Endometrial microvascular endothelial cells (primary cell): ENCODE measurements around the gene PBX2. TPM values are rescaled to one million over a fixed set of nuclear protein-coding genes. Genes with fewer than 3 reads are reported as not detected.

Source experiments
- in situ Hi-C: cut with HindIII; loops from 2 replicates; pipeline ENCODE4 v1.10.0; 2017; ENCODE audit warnings: low sequenced_read_pairs, low pct_unique_long_range_greater_than_20kb; ENCODE audit errors: inconsistent ontology term
- total RNA-seq: library from RNA; depleted of rRNA; stranded (reverse); fragments of >200 nt; gene quantifications from one replicate; pipeline ENCODE4 v1.2.3, GENCODE V29; 2015; ENCODE audit errors: inconsistent ontology term

PBX2 gene
- total RNA-seq, 1 donor from 2014 or later, result 32.9 TPM

- in situ Hi-C loops, result no loop called here
Measured at GRCh38 chr6:32177183-32177787, 12.7 kb downstream of the PBX2 start.

DNA sequence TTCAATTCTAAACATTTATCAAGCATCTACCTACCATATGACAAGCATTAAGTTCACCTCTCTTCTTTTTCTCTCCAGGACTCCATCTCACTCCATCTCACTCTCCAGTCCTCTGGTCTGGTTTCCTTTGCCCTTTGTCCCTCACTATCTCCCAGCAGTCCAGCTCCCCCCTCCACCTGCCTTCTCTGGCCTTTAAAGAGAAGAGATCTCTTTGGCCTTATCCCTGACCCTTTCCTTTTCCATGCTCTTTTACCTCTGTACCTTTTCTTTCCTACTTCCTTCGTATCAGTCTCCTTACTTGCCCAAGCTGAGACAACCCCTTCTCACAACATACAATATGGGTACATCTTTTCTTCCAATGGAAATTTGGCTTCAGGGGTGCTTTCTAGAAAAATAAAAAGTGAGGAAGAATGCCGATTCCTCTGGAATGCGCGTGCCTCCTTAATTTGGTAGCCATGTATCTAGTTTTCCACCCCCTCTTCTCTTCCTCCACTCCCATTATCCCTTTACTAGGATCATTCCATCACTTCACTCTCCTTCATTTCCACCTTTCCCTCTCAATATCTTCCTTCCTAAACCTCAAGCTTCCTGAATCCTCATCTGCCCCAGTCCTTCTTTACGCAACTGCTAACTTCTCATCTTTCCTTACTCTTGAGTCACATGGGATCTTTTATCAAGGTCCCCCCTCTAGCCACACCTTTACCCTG, 13.4 kb downstream of the PBX2 start:
- in situ Hi-C loops, result no loop called here

GRCh38 chr6:32175711-32176475, 14.1 kb downstream of the PBX2 start, which contains the start of gene AGPAT1:
Gene AGPAT1, minus strand, starts transcription at chr6:32176084. Its CDS starts 4,588 bp downstream, at chr6:32171496.
- in situ Hi-C loops, result no loop called here

GRCh38 chr6:32175322-32175710, 14.7 kb downstream of the PBX2 start:
- in situ Hi-C loops, result no loop called here

DNA sequence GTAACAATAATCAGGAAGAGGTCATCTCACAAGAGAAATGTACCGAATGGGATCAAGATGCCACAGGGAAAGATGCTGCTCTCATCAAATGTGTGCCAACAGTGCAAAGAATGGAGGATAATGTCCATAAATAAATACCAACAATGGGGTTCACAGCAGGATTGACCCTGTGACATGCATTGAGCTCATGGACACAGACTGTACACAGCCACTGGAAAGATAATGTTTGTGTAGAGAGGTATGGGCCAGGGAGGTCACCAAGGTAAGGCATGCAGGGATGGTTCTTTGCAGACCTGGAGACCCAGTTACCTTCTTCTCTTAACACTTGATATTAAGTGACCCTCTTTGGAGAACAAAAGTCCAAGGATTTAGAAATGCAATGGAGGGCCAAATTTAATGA, 15.6 kb downstream of the PBX2 start:
- in situ Hi-C loops, result no loop called here

- in situ Hi-C loops, result no loop called here
Measured at GRCh38 chr6:32173051-32173727, 16.8 kb downstream of the PBX2 start.

- in situ Hi-C loops, result no loop called here
Measured at GRCh38 chr6:32171234-32171633, 18.8 kb downstream of the PBX2 start.

DNA sequence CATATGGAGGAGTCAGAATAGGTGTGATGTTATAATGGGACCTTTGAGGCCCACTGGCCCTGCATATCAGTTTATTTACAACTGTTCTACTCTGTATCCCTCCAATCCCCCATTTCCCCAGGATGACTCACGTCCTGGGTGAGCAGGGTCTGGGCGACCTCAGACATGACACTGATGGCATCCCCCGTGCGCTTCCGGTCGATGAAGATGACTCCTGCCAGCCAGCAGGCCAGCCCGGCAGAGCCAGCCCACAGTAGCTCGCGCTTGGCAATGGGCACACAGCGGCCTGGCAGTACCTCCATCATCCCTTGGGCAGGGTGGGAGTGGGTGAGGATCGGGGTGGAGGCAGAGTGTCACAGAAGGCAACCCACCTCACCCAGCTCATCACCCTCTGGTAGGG, 19.7 kb downstream of the PBX2 start:
- in situ Hi-C loops, result no loop called here

DNA sequence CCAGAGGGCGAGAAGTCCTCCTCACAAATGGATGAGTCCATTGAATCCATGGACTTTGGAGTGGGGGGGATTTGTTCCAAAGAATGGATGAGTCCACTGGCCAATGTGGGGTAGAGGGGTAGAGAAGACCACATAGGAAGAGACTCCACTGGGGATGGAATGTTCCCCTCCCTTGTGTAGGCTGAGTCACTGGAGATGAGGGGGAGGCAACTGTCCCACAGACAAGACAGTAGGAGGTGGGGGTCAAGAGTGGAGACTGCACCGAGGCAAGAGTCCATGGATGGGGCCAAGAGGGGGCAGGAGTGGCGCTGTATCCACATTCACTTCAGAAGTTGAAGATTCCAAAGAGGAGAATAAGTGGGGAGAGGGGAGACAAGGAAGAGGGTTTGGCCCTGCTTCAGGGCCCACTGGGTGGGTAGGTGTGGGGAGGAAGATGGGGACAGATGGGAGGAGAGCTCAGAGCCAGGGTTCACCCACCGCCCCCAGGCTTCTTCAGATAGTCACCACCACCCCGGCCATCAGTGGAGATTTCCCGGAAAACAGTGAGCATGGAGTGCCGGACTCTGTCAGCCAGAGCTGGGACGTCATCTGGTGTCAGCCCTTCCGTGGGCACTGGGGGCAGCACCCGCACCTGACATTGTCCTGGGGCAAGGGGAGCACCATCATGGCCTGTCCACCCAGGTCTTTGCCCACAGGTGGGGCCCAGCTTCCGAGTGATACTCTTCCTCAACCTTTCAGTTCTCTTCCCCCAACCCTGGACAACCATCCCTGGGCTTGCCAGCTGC, 21.0 kb downstream of the PBX2 start:
- in situ Hi-C loops, result no loop called here

DNA sequence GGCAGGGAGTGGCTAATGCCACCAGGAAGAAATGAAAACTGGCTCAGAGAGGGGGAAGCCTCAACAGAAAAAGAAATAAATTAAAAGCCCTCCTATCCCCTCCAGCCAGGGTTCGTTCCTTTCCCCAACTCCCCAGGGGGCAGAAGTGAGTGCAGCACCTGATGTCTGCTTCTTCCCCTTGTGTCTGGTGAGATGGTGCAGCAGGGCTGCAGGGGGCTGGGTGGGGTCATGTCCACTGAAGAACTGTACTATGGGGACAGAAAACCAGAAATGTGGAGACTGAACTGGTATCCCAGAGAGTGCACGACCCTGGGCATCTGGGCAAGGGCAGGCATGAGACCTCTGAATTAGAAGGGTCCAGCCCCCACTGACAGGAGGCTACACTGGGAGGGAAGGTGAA, 21.7 kb downstream of the PBX2 start:
- in situ Hi-C loops, result no loop called here

DNA sequence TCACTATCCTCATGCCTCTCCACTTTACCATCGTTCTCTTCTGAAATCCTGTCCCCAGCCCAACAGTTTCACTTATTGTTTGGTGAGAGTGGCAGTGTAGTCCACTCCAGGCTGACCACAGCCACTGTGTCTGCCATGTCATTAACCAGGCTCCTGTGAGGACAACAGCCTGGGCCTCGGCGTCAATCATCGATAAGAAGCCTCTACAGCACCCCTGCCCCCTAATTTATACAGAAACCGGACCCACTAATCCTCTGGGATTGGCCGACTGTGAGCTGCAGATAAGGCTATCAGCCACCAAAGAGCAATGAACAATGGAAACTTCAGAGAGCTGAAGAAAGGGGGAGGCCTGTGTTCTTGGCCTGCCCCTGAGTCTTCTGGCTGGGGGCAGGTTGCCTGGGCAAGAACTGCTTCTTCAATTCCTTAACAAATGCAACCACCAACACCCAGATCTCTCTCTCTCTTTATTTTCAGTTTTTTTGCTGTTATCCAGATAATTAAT, 22.2 kb downstream of the PBX2 start:
- in situ Hi-C loops, result no loop called here

- in situ Hi-C loops, result no loop called here
Measured at GRCh38 chr6:32167154-32167760, 22.7 kb downstream of the PBX2 start.

- in situ Hi-C loops, result no loop called here
Measured at GRCh38 chr6:32166411-32167061, 23.5 kb downstream of the PBX2 start.

- in situ Hi-C loops, result no loop called here
Measured at GRCh38 chr6:32164295-32164694, 25.7 kb downstream of the PBX2 start, which contains the start of gene EGFL8. Gene EGFL8, plus strand, starts transcription at chr6:32164595. Its CDS starts 1,571 bp downstream, at chr6:32166166.

DNA sequence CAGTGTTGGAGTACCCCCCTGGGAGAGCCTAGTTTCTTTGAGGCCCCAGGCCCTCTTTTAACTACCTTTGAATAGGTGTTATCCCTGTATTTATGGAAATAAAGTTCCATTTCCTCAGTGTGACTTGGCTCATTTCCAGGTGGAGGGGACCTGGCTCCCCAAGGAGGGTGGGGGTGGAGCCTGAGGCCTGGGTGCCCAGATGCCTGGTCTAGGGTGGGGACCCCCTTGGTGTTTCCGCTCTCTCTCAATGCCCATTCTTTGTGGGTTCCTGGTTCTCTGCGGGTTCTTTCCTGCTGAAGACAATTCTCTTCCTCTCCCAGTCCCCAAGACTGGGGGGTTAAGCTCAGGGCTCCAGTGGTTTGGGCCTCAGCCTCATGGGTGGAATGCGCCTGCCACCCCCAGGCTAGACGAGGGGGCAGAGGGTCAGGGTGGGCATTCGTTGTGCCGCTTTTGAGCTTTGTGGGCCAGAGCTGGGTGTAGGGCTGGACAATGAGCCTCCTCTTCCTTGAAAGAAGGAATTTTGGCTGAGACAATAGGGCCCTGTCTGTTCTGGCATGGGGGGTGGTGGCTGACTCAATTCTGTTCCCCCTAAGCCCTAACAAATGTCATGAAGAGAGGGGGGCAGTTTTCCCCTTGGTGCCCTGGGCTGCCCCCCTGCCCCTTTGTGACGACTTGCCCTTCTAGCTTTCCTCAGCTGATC, 26.3 kb downstream of the PBX2 start:
- in situ Hi-C loops, result no loop called here

GRCh38 chr6:32158052-32158451, 31.9 kb downstream of the PBX2 start:
- in situ Hi-C loops, result no loop called here

- in situ Hi-C loops, result no loop called here
Measured at GRCh38 chr6:32156891-32157290, 33.1 kb downstream of the PBX2 start.
